ENCODE data around the gene IGFBP3. TPM values are rescaled to one million over a fixed set of nuclear protein-coding genes. Genes with fewer than 3 reads are reported as not detected.

IGFBP3 gene
- total and polyA plus RNA-seq, 2 of the 13 experiments (the other 11 are each of a cell fraction or from before 2014, with no cell fraction given): 57.5 TPM; not detected in 1

GRCh38 chr7:45892407-45893035, 28.6 kb downstream of the IGFBP3 start (continued):
- TF ChIP-seq ARID3A (IDR thresholded peaks at IDR 0.05; ENCODE audit: low read depth, low read length): no peak
- no peak for TF ChIP-seq HNF4A (CRISPR knock-in tag; IDR thresholded peaks at IDR 0.05)
- no peak for TF ChIP-seq ZXDC (CRISPR knock-in tag; IDR thresholded peaks at IDR 0.05)
- no peak for TF ChIP-seq MAF1 (CRISPR knock-in tag; IDR thresholded peaks at IDR 0.05; ENCODE audit: borderline replicate concordance)
- TF ChIP-seq SIN3B (IDR thresholded peaks at IDR 0.05; ENCODE audit: low read length): no peak
- TF ChIP-seq TEAD2 (CRISPR knock-in tag; IDR thresholded peaks at IDR 0.05): no peak
- TF ChIP-seq ARID2 (CRISPR knock-in tag; IDR thresholded peaks at IDR 0.05; ENCODE audit: borderline replicate concordance): no peak; the same call in 1 of the 2 replicates
- peak; percentile 76; the same call in 1 of the 2 replicates for TF ChIP-seq SRY (CRISPR knock-in tag; IDR thresholded peaks at IDR 0.05)
- no peak for TF ChIP-seq KMT2B (CRISPR knock-in tag; IDR thresholded peaks at IDR 0.05)
- no peak for TF ChIP-seq ZNF24 (IDR thresholded peaks at IDR 0.05)
- TF ChIP-seq ZC3H4 (CRISPR knock-in tag; IDR thresholded peaks at IDR 0.05; ENCODE audit: borderline replicate concordance): peak; percentile 99; the same call in 1 of the 2 replicates
- TF ChIP-seq HNRNPL (IDR thresholded peaks at IDR 0.05; ENCODE audit: low read depth, low read length): 0 out of 2 replicates have a peak, but pooled peaks have one; percentile 18
- no peak for TF ChIP-seq XRCC5 (optimal IDR thresholded peaks at IDR 0.05; ENCODE audit: low read length)
- TF ChIP-seq DBP (CRISPR knock-in tag; IDR thresholded peaks at IDR 0.05; ENCODE audit: not compliant biosample characterization): no peak
- no peak for TF ChIP-seq PCBP2 (optimal IDR thresholded peaks at IDR 0.05; ENCODE audit: low read depth, low read length, poor library complexity, severe bottlenecking)
- TF ChIP-seq MXD1 (CRISPR knock-in tag; IDR thresholded peaks at IDR 0.05): no peak
- TF ChIP-seq JDP2 (CRISPR knock-in tag; IDR thresholded peaks at IDR 0.05; ENCODE audit: borderline replicate concordance): no peak; the same call in 1 of the 2 replicates
- no peak for TF ChIP-seq FIP1L1 (IDR thresholded peaks at IDR 0.05; ENCODE audit: borderline replicate concordance, insufficient read depth, low read depth, low read length)
- TF ChIP-seq ZIK1 (CRISPR knock-in tag; IDR thresholded peaks at IDR 0.05; ENCODE audit: borderline replicate concordance, low read depth): no peak
- TF ChIP-seq ZNF530 (CRISPR knock-in tag; IDR thresholded peaks at IDR 0.05; ENCODE audit: low read depth): no peak
- TF ChIP-seq ZNF574 (CRISPR knock-in tag; IDR thresholded peaks at IDR 0.05): no peak; the same call in 1 of the 2 replicates
- no peak for TF ChIP-seq RFXANK (CRISPR knock-in tag; IDR thresholded peaks at IDR 0.05)

Measured in HepG2 (cell line).